ENCODE data around the gene TMCC2.

TMCC2 gene

DNA sequence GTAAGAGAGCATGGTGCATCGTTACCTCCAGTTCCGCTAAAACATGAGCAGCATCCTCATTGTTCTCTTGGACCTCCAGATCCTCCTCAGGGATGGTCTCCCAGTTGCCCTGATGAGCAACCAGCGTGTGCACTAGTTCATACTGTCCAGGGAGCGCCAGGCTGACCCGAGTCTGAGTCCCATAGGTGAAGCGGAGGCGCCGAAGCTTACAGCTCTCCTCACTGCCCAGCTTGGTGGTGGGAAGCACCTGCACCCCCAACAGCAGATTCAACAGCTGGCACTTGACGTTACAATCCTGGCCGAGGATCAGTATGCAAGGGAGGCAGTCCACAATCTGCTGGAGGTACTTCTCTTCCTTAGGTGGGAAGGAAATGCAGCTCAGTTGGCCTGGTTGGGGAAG, 40.3 kb upstream of the TMCC2 start:
- TF ChIP-seq, protein P1, sequence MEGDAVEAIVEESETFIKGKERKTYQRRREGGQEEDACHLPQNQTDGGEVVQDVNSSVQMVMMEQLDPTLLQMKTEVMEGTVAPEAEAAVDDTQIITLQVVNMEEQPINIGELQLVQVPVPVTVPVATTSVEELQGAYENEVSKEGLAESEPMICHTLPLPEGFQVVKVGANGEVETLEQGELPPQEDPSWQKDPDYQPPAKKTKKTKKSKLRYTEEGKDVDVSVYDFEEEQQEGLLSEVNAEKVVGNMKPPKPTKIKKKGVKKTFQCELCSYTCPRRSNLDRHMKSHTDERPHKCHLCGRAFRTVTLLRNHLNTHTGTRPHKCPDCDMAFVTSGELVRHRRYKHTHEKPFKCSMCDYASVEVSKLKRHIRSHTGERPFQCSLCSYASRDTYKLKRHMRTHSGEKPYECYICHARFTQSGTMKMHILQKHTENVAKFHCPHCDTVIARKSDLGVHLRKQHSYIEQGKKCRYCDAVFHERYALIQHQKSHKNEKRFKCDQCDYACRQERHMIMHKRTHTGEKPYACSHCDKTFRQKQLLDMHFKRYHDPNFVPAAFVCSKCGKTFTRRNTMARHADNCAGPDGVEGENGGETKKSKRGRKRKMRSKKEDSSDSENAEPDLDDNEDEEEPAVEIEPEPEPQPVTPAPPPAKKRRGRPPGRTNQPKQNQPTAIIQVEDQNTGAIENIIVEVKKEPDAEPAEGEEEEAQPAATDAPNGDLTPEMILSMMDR (conservative IDR thresholded peaks at IDR 0.05; ENCODE audit: low read depth) = no peak
- POLR2A ChIA-PET (ENCODE audit: low non-redundant PET) = no interaction called here
- no peak overlapping the region for H3K27ac ChIP-seq
- DNase-seq (ENCODE audit: low spot score) = no peak
- CTCF ChIA-PET = no interaction called here

- ChIA-PET POLR2A (ENCODE audit: low non-redundant PET) (no interaction called here), CTCF (no interaction called here)
Observed at GRCh38 chr1:205188098-205188497, 39.6 kb upstream of the TMCC2 start.

GRCh38 chr1:205188596-205188995, 39.1 kb upstream of the TMCC2 start:
- ChIA-PET POLR2A (ENCODE audit: low non-redundant PET) (no interaction called here), CTCF (no interaction called here)
- DNase-seq (ENCODE audit: low spot score) = no peak
- H3K27ac ChIP-seq = no peak overlapping the region
- TF ChIP-seq, protein P1 (conservative IDR thresholded peaks at IDR 0.05; ENCODE audit: low read depth) = no peak

More at GRCh38 chr1:205188098-205188497, 39.6 kb upstream of the TMCC2 start:
- H3K27ac ChIP-seq = no peak overlapping the region
- TF ChIP-seq, protein P1 (conservative IDR thresholded peaks at IDR 0.05; ENCODE audit: low read depth) = no peak
- no peak for DNase-seq (ENCODE audit: low spot score)

- TF ChIP-seq, protein P1 (conservative IDR thresholded peaks at IDR 0.05; ENCODE audit: low read depth) = no peak
- ChIA-PET CTCF (no interaction called here), POLR2A (ENCODE audit: low non-redundant PET) (no interaction called here)
- no peak overlapping the region for H3K27ac ChIP-seq
- no peak for DNase-seq (ENCODE audit: low spot score)
Observed at GRCh38 chr1:205189131-205189530, 38.6 kb upstream of the TMCC2 start.

- TF ChIP-seq, protein P1 (conservative IDR thresholded peaks at IDR 0.05; ENCODE audit: low read depth) = no peak
- DNase-seq (ENCODE audit: low spot score) = no peak
- no peak overlapping the region for H3K27ac ChIP-seq
- CTCF ChIA-PET = interaction anchor here (0.6 to 0.7 kb wide), 4 partner anchors 65 to 1302 kb away, joined by 3 read pairs; no protein-coding TSS in a partner anchor
- POLR2A ChIA-PET (ENCODE audit: low non-redundant PET) = no interaction called here
Observed at GRCh38 chr1:205190845-205191577, 36.7 kb upstream of the TMCC2 start.

GRCh38 chr1:205191622-205192021, 36.1 kb upstream of the TMCC2 start:
- ChIA-PET POLR2A (ENCODE audit: low non-redundant PET) (no interaction called here), CTCF (interaction anchor here (1.4 kb wide), 1 partner anchor 64 kb away, joined by 3 read pairs; no protein-coding TSS in a partner anchor)
- TF ChIP-seq, protein P1 (conservative IDR thresholded peaks at IDR 0.05; ENCODE audit: low read depth) = no peak
- H3K27ac ChIP-seq = no peak overlapping the region
- no peak for DNase-seq (ENCODE audit: low spot score)
